Measurements from ENCODE around the gene TAAR2.

DNA sequence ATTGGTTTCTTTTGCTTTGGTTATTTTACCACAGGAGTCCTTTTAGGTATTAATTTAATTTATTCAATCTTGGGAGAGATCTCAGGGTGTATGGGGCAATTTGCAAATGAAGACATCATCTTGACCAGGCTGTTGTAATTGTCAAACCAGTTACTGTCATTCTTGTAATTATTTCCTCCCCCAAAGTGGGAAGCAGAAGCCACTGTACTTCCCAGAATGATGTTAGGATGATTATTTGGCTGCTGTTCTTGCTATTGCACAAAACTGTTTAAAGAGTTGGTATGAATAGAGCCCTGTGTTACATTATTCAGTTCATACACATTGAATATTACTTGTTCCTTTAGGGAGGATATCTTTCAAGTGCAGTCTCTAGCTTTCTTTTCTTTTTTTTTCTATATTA lies 52.3 kb downstream of the TAAR2 start:
- TF ChIP-seq, protein P1, sequence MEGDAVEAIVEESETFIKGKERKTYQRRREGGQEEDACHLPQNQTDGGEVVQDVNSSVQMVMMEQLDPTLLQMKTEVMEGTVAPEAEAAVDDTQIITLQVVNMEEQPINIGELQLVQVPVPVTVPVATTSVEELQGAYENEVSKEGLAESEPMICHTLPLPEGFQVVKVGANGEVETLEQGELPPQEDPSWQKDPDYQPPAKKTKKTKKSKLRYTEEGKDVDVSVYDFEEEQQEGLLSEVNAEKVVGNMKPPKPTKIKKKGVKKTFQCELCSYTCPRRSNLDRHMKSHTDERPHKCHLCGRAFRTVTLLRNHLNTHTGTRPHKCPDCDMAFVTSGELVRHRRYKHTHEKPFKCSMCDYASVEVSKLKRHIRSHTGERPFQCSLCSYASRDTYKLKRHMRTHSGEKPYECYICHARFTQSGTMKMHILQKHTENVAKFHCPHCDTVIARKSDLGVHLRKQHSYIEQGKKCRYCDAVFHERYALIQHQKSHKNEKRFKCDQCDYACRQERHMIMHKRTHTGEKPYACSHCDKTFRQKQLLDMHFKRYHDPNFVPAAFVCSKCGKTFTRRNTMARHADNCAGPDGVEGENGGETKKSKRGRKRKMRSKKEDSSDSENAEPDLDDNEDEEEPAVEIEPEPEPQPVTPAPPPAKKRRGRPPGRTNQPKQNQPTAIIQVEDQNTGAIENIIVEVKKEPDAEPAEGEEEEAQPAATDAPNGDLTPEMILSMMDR (IDR thresholded peaks at IDR 0.05 in 4 of 5, conservative IDR thresholded peaks at IDR 0.05 in 1 of 5) = no peak
- no peak for TF ChIP-seq POLR2A (IDR thresholded peaks at IDR 0.05)

All from gastrocnemius medialis (tissue), 4 donors.